Peyer's patch (tissue), 4 donors: Measurements from ENCODE around the gene CERS6. TPM values are rescaled to one million over a fixed set of nuclear protein-coding genes. Genes with fewer than 3 reads are reported as not detected.

Source experiments
- DNase-seq, 3 donors: peaks; one replicate each; pipeline ENCODE4 v3.0.0-alpha.2; 2017 to 2019
- H3K27ac ChIP-seq, 4 donors: fragments of 200-600 bp; sonication (generic); one replicate each; pipeline ENCODE4 v1.5.1; 2016 to 2019
- H3K27me3 ChIP-seq, 2 donors: fragments of 200-600 bp; sonication (generic); one replicate each; pipeline ENCODE4 v1.5.1; 2019
- H3K36me3 ChIP-seq, 3 donors: fragments of 200-600 bp; sonication (generic); one replicate each; pipeline ENCODE4 v1.5.1; 2016 to 2019
- H3K4me1 ChIP-seq, 4 donors: fragments of 200-600 bp; sonication (generic); one replicate each; pipeline ENCODE4 v1.5.1; 2016 to 2019
- H3K4me3 ChIP-seq, 4 donors: fragments of 200-600 bp; sonication (generic); 1 replicate in 3 of 4; 2 replicates in 1 of 4; pipeline ENCODE4 v1.5.1; 2016 to 2019; ENCODE audit warnings: mild to moderate bottlenecking in 1 of 4
- H3K9me3 ChIP-seq, 4 donors: fragments of 200-600 bp; sonication (generic); one replicate each; pipeline ENCODE4 v1.5.1; 2016 to 2019; ENCODE audit warnings: mild to moderate bottlenecking in 1 of 4
- CTCF ChIP-seq, 6 experiments: fragments of 450-650 bp in 4 of 6; fragments of 200-600 bp in 2 of 6; sonication (generic) in 1 of 6; IDR thresholded peaks; one replicate each; pipeline ENCODE4 v1.5.1; 2017 to 2019; ENCODE audit warnings: antibody characterized with exemption in 6 of 6, mild to moderate bottlenecking in 3 of 6, moderate library complexity in 1 of 6
- POLR2A ChIP-seq, 2 donors: fragments of 450-650 bp; IDR thresholded peaks; one replicate each; pipeline ENCODE4 v1.5.1; 2017; ENCODE audit warnings: antibody characterized with exemption in 2 of 2, mild to moderate bottlenecking in 2 of 2, moderate library complexity in 2 of 2
- total RNA-seq, 4 donors: library from RNA; depleted of rRNA; stranded (reverse); fragments of >200 nt; gene quantifications; one replicate each; pipeline ENCODE4 v1.1.0, GENCODE V29; 2016

Gene CERS6
- total RNA-seq, 4 donors from 2014 or later = 28.1 to 110 (median 96.7) TPM

GRCh38 chr2:168712053-168712452 lies 256.0 kb downstream of the CERS6 start:
- Histone ChIP-seq H3K4me3 (no peak overlapping the region), H3K27ac (no peak overlapping the region), H3K4me1 (peaks cover 0 to 13% (median 2%) of the 10 kb centered on the region in 4 donors), H3K9me3 (no peaks in the 10 kb centered on the region), H3K27me3 (no peaks in the 10 kb centered on the region), H3K36me3 (peaks cover 0 to 4% (median 0%) of the 10 kb centered on the region in 3 donors)
- DNase-seq = no peak
- TF ChIP-seq POLR2A (IDR thresholded peaks at IDR 0.05) (no peak), CTCF (IDR thresholded peaks at IDR 0.05) (no peak)

DNA sequence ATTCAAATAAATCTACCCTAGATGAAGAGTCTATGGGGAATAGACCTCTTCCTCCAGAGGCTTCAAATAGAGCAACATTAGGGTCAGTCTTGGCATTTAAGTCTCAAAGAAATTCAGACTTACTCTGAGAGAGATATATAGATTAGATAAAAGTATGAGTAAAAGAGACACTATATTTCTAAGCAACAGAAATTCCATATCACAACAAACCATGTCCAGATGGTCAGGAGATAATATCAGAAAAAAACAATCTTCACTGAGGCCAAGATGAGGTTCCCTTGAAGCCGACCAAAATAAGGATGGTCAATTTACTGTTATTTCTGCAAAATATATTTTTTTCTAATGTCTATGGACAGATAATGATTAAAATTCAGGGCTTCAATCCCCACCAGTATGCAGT lies 257.3 kb downstream of the CERS6 start:
- Histone ChIP-seq H3K9me3 (no peaks in the 10 kb centered on the region), H3K4me1 (peaks cover 0 to 5% (median 0%) of the 10 kb centered on the region in 4 donors), H3K27ac (no peak overlapping the region), H3K36me3 (peaks cover 0 to 7% (median 0%) of the 10 kb centered on the region in 3 donors), H3K4me3 (no peak overlapping the region), H3K27me3 (no peaks in the 10 kb centered on the region)
- TF ChIP-seq POLR2A (IDR thresholded peaks at IDR 0.05) = no peak
- DNase-seq = no peak

DNA sequence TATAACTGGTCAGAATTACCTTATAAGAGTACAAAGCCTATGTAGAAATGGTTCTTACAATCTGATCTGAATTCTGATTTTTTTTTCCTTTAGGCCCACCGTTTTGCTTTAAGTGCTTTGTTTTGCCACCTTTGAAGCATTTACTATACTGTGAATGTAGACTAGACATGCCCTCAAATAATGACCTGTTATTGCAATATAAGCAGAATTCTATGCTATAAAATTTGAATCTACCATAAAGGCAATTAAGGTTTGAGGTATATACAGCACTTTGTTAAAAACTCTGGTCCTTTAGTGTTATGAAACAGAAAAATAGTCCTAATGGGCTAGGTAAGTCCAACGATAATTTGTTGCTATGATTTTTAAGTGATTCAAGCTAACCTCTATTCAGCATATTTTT lies 259.8 kb downstream of the CERS6 start:
- DNase-seq = no peak
- H3K36me3 ChIP-seq = peaks cover 0 to 19% (median 0%) of the 10 kb centered on the region in 3 donors

GRCh38 chr2:168716839-168717238 lies 260.8 kb downstream of the CERS6 start:
- H3K27me3 ChIP-seq = no peaks in the 10 kb centered on the region
- H3K4me3 ChIP-seq = no peak overlapping the region
- no peaks in the 10 kb centered on the region for H3K4me1 ChIP-seq
- no peak for DNase-seq
- peaks cover 0 to 21% (median 0%) of the 10 kb centered on the region in 3 donors for H3K36me3 ChIP-seq
- no peaks in the 10 kb centered on the region for H3K9me3 ChIP-seq
- no peak overlapping the region for H3K27ac ChIP-seq
- TF ChIP-seq POLR2A (IDR thresholded peaks at IDR 0.05) (no peak), CTCF (IDR thresholded peaks at IDR 0.05) (no peak)

More for the DNA sequence above, 259.8 kb downstream of the CERS6 start:
- Histone ChIP-seq H3K27me3 (no peaks in the 10 kb centered on the region), H3K4me1 (no peaks in the 10 kb centered on the region), H3K9me3 (no peaks in the 10 kb centered on the region), H3K4me3 (no peak overlapping the region), H3K27ac (no peak overlapping the region)
- TF ChIP-seq POLR2A (IDR thresholded peaks at IDR 0.05) (no peak), CTCF (IDR thresholded peaks at IDR 0.05) (no peak)

GRCh38 chr2:168717790-168718502 lies 261.9 kb downstream of the CERS6 start:
- Histone ChIP-seq H3K36me3 (peaks cover 0 to 21% (median 0%) of the 10 kb centered on the region in 3 donors), H3K27me3 (no peaks in the 10 kb centered on the region), H3K4me1 (no peaks in the 10 kb centered on the region), H3K9me3 (no peaks in the 10 kb centered on the region), H3K27ac (no peak overlapping the region), H3K4me3 (no peak overlapping the region)
- no peak for DNase-seq
- TF ChIP-seq CTCF (IDR thresholded peaks at IDR 0.05) (no peak), POLR2A (IDR thresholded peaks at IDR 0.05) (no peak)

DNA sequence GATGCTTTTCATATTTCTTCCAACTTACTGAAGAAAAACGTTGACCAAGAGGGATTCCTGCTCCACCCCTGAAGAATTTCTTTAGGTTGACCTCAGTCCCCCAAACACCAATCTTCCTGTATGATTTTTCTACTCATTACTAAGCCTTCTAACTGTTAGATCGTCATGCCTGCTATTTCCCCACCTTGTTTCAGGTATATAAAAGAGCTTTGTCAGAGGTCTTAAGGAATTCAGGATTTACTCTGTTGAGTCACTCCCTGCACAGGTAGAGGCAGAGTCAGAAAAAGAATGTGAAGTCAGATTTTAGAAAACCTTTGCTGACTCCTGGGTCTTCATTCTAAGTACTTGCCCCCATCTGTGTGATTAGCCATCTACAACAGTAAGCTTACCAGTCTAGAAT lies 262.6 kb downstream of the CERS6 start:
- TF ChIP-seq CTCF (IDR thresholded peaks at IDR 0.05) (no peak), POLR2A (IDR thresholded peaks at IDR 0.05) (no peak)
- H3K27ac ChIP-seq = no peak overlapping the region
- H3K36me3 ChIP-seq = peaks cover 0 to 21% (median 0%) of the 10 kb centered on the region in 3 donors
- H3K9me3 ChIP-seq = no peaks in the 10 kb centered on the region
- H3K4me3 ChIP-seq = no peak overlapping the region
- H3K4me1 ChIP-seq = no peaks in the 10 kb centered on the region
- no peaks in the 10 kb centered on the region for H3K27me3 ChIP-seq
- no peak for DNase-seq
